GM18498 (cell line): ENCODE data around the gene RIPOR3.

ENCODE experiments used
- ATAC-seq: cut with Tn5 transposase; IDR thresholded peaks from one replicate; pipeline ENCODE4 v1.9.1; 2021; ENCODE audit warnings: mild to moderate bottlenecking, moderate library complexity; ENCODE audit not compliant: unreplicated experiment

The RIPOR3 gene

GRCh38 chr20:50536333-50536732 lies 155.0 kb downstream of the RIPOR3 start:
- no peak for ATAC-seq
